Gastrocnemius medialis (tissue), 4 donors: Measurements from ENCODE around the gene C12orf60. TPM values are rescaled to one million over a fixed set of nuclear protein-coding genes. Genes with fewer than 3 reads are reported as not detected.

Experiments
- ATAC-seq, 2 donors: fragments of 150-250 bp; one replicate each; pipeline ENCODE4 v1.9.1; 2016
- DNase-seq, 2 donors: peaks; one replicate each; pipeline ENCODE4 v3.0.0-alpha.2; 2019
- H3K27ac ChIP-seq, 4 donors: fragments of 200-600 bp; sonication (generic); 1 replicate in 1 of 4; 2 replicates in 3 of 4; pipeline ENCODE4 v1.5.1; 2016 to 2018; ENCODE audit warnings: mild to moderate bottlenecking in 2 of 4, moderate library complexity in 1 of 4
- H3K27me3 ChIP-seq, 3 donors: fragments of 200-600 bp; sonication (generic) in 2 of 3; 1 replicate in 1 of 3; 2 replicates in 2 of 3; pipeline versions ENCODE4 v1.5.1 to v1.6.0; 2016 to 2019; ENCODE audit warnings: mild to moderate bottlenecking in 1 of 3, moderate library complexity in 1 of 3
- H3K36me3 ChIP-seq, 2 donors: fragments of 200-600 bp; sonication (generic) in 1 of 2; one replicate each; pipeline ENCODE4 v1.5.1; 2017 to 2018
- H3K4me1 ChIP-seq, 2 donors: fragments of 200-600 bp; sonication (generic) in 1 of 2; one replicate each; pipeline ENCODE4 v1.5.1; 2016 to 2017; ENCODE audit warnings: mild to moderate bottlenecking in 2 of 2
- H3K4me3 ChIP-seq, 4 donors: fragments of 200-600 bp; sonication (generic) in 3 of 4; 1 replicate in 1 of 4; 2 replicates in 3 of 4; pipeline ENCODE4 v1.5.1; 2016 to 2019; ENCODE audit warnings: mild to moderate bottlenecking in 2 of 4
- H3K9me3 ChIP-seq, 3 donors: fragments of 200-600 bp; sonication (generic) in 2 of 3; 1 replicate in 1 of 3; 2 replicates in 2 of 3; pipeline ENCODE4 v1.5.1; 2016 to 2019
- POLR2A ChIP-seq, 2 donors: fragments of 450-650 bp; IDR thresholded peaks; one replicate each; pipeline ENCODE4 v1.6.1; 2017; ENCODE audit warnings: antibody characterized with exemption in 2 of 2, mild to moderate bottlenecking in 2 of 2, moderate library complexity in 2 of 2
- in situ Hi-C, 4 donors: fragments of 200-750 bp; cut with MboI; loops; one replicate each; pipeline versions ENCODE4 v1.15.0 to v1.8.0; 2017; ENCODE audit warnings: low sequenced_read_pairs in 4 of 4
- intact Hi-C: fragments of 100-400 bp; cut with DNase I; formaldehyde crosslinking; loops from one replicate; pipeline ENCODE4 v1.15.1; 2023; ENCODE audit warnings: low total_unique reads
- total RNA-seq, 4 donors: library from RNA; depleted of rRNA; stranded (reverse); fragments of >200 nt; gene quantifications; one replicate each; pipeline versions ENCODE4 v1.1.0 to v1.2.3, GENCODE V29; 2016
- TF ChIP-seq, protein P1 (sequence below), 5 experiments: fragments of 450-650 bp in 3 of 5; fragments of 200-600 bp in 2 of 5; sonication (generic) in 2 of 5; IDR thresholded peaks in 4 of 5; conservative IDR thresholded peaks in 1 of 5; 1 replicate in 4 of 5; 2 replicates in 1 of 5; pipeline ENCODE4 v1.5.1; 2016 to 2019; ENCODE audit warnings: antibody characterized with exemption in 5 of 5, mild to moderate bottlenecking in 3 of 5, moderate library complexity in 3 of 5

C12orf60 gene
- total RNA-seq, 4 donors from 2014 or later, result 0.33 to 3.8 TPM; not detected in 2

- in situ Hi-C loops (loop anchor here in 2 of 4 donors (25.0 kb wide), 2 partner anchors 1106 to 1131 kb away; partner anchors contain the start of genes DERA (in 1 of the 2) and STRAP (in 1 of the 2)), intact Hi-C loops (no loop called here)
- TF ChIP-seq POLR2A (IDR thresholded peaks at IDR 0.05), result no peak
- TF ChIP-seq, protein P1, sequence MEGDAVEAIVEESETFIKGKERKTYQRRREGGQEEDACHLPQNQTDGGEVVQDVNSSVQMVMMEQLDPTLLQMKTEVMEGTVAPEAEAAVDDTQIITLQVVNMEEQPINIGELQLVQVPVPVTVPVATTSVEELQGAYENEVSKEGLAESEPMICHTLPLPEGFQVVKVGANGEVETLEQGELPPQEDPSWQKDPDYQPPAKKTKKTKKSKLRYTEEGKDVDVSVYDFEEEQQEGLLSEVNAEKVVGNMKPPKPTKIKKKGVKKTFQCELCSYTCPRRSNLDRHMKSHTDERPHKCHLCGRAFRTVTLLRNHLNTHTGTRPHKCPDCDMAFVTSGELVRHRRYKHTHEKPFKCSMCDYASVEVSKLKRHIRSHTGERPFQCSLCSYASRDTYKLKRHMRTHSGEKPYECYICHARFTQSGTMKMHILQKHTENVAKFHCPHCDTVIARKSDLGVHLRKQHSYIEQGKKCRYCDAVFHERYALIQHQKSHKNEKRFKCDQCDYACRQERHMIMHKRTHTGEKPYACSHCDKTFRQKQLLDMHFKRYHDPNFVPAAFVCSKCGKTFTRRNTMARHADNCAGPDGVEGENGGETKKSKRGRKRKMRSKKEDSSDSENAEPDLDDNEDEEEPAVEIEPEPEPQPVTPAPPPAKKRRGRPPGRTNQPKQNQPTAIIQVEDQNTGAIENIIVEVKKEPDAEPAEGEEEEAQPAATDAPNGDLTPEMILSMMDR (IDR thresholded peaks at IDR 0.05 in 4 of 5, conservative IDR thresholded peaks at IDR 0.05 in 1 of 5), result no peak
- H3K27ac ChIP-seq, result no peak overlapping the region
- H3K4me1 ChIP-seq, result peaks cover 0 to 1% of the 10 kb centered on the region in 2 donors
- no peaks in the 10 kb centered on the region for H3K9me3 ChIP-seq
- H3K27me3 ChIP-seq, result no peaks in the 10 kb centered on the region
- ATAC-seq (no peak), DNase-seq (no peak)
- no peak overlapping the region for H3K4me3 ChIP-seq
- H3K36me3 ChIP-seq, result peaks cover 0 to 5% of the 10 kb centered on the region in 2 donors
These were observed 21.9 kb upstream of the C12orf60 start for GRCh38 chr12:14781563-14781962.

DNA sequence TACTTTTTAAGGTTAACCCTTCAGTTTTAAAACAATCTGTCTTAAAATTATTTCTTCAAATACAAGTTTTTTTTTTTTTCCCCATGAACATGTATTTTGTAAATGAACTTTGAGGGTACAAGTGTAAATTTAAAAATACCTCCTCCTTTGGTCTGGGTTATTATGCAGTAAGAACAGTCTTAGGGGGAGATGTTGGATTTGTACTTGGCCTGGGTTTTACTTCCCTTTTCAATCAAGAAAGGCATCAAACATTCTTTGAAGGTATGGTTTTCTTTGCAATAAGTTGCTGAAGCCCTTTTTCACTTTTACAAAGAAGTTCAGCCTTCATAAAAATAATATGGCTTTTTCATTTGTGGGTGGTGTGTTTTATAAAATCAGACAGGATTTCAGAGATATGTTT, 20.7 kb upstream of the C12orf60 start:
- DNase-seq (no peak), ATAC-seq (no peak)
- Histone ChIP-seq H3K27ac (no peak overlapping the region), H3K4me1 (no peaks in the 10 kb centered on the region), H3K36me3 (peaks cover 0 to 17% of the 10 kb centered on the region in 2 donors), H3K9me3 (no peaks in the 10 kb centered on the region), H3K27me3 (no peaks in the 10 kb centered on the region), H3K4me3 (no peak overlapping the region)
- intact Hi-C loops, result no loop called here
- TF ChIP-seq POLR2A (IDR thresholded peaks at IDR 0.05), result no peak
- TF ChIP-seq, protein P1 (IDR thresholded peaks at IDR 0.05 in 4 of 5, conservative IDR thresholded peaks at IDR 0.05 in 1 of 5), result no peak
- in situ Hi-C loops, result loop anchor here in 2 of 4 donors (25.0 kb wide), 2 partner anchors 1105 to 1130 kb away; partner anchors contain the start of genes DERA (in 1 of the 2) and STRAP (in 1 of the 2)

- intact Hi-C loops, result no loop called here
- Histone ChIP-seq H3K9me3 (no peaks in the 10 kb centered on the region), H3K36me3 (peaks cover under 1 to 34% of the 10 kb centered on the region in 2 donors), H3K4me3 (no peak overlapping the region), H3K27ac (no peak overlapping the region), H3K4me1 (no peaks in the 10 kb centered on the region), H3K27me3 (no peaks in the 10 kb centered on the region)
- TF ChIP-seq, protein P1 (IDR thresholded peaks at IDR 0.05 in 4 of 5, conservative IDR thresholded peaks at IDR 0.05 in 1 of 5), result no peak
- no peak for TF ChIP-seq POLR2A (IDR thresholded peaks at IDR 0.05)
- no peak for ATAC-seq
- DNase-seq, result no peak
- in situ Hi-C loops, result loop anchor here in 2 of 4 donors (25.0 kb wide), 2 partner anchors 1103 to 1128 kb away; partner anchors contain the start of genes DERA (in 1 of the 2) and STRAP (in 1 of the 2)
These were observed 19.0 kb upstream of the C12orf60 start for GRCh38 chr12:14784471-14784870.

- no peak for DNase-seq
- intact Hi-C loops, result no loop called here
- ATAC-seq, result no peak
- H3K4me1 ChIP-seq, result no peaks in the 10 kb centered on the region
- in situ Hi-C loops, result loop anchor here in 2 of 4 donors (25.0 kb wide), 2 partner anchors 1102 to 1127 kb away; partner anchors contain the start of genes DERA (in 1 of the 2) and STRAP (in 1 of the 2)
- no peak overlapping the region for H3K27ac ChIP-seq
- H3K9me3 ChIP-seq, result no peaks in the 10 kb centered on the region
- H3K4me3 ChIP-seq, result no peak overlapping the region
- H3K27me3 ChIP-seq, result no peaks in the 10 kb centered on the region
- peaks cover 3 to 45% of the 10 kb centered on the region in 2 donors for H3K36me3 ChIP-seq
- TF ChIP-seq, protein P1 (IDR thresholded peaks at IDR 0.05 in 4 of 5, conservative IDR thresholded peaks at IDR 0.05 in 1 of 5), result no peak
- no peak for TF ChIP-seq POLR2A (IDR thresholded peaks at IDR 0.05)
These were observed 17.9 kb upstream of the C12orf60 start for GRCh38 chr12:14785568-14785967.
